ENCODE measurements around the gene MAGI2.

DNA sequence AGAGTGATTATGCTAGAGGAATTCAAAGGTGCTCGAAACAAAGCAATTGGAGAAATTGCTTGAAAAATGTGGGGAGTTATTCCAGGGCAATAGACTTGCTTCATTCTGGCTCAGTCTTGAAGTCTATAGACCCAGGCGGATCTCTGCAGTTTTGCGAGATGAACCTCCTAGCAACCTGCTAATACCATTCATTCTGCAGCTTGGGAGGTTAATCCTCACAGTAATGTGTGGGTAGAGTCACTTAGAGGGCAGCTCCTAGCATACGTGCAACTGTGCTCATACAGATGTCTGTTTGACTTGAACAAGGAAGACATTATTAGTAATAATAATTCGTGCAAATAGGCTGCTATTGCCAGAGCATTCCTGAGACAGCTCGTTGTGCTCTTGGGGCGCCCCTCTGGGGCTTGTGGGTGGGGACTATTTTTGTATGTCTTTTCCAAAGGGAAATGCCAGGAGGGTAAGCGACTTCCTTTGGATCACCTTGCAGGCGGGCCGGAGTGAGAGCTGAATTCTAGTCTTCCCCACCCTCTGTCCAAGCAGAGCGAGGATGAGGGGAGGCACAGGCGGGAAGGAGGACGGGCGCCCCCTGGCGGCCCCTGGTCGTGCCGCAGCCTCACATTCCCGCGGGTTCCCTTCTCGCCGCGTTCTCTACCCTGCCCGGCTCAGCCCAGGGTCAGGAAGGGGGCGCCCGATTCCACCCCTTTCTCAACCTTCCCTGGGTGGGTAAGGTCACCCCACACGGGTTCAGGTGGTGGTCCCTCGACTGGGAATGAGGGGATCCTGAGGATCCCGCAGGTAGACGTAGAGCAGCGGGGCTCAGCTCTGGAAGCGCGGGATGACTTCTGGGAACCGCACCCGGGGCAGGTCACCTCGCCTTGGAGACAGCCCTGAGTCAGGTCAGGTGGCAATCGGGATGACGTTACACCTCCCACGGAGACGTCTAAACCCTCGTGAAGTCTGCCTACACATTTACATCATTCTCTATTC, 1413.4 kb downstream of the MAGI2 start:
- TF ChIP-seq POLR2AphosphoS5 (IDR thresholded peaks at IDR 0.05; ENCODE audit: low read depth, low read length) (no peak), POLR2A (IDR thresholded peaks at IDR 0.05; ENCODE audit: low read depth, low read length) (no peak), TAF1 (IDR thresholded peaks at IDR 0.05; ENCODE audit: low read depth, low read length) (no peak), PAX5 (IDR thresholded peaks at IDR 0.05; ENCODE audit: insufficient read depth, low read length, severe bottlenecking) (no peak)

Data from GM12891 (cell line).